ENCODE measurements around the gene LRP1B.

LRP1B gene

DNA sequence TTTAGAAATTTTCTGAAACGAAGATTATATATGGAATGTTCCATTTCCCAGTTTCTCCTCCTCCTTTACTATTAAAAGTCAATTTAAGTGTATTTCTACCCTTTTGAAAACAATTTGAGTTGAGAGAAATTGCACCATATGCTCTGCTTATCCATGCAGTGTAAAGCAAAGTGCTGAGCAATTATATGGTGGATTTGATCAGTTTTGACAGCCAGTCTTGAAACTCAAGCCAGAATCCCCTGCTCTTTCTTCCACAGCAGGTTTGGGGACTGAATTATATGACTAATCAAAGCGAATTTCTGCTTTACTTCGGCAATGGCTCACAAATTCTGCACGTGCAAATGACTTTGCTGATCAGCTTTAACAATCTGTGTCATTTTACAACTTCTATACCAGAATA is 1183.6 kb downstream of the LRP1B start:
- DNase-seq (ENCODE audit: low read depth in 2 of 3, low spot score in 1 of 3): no peak

DNA sequence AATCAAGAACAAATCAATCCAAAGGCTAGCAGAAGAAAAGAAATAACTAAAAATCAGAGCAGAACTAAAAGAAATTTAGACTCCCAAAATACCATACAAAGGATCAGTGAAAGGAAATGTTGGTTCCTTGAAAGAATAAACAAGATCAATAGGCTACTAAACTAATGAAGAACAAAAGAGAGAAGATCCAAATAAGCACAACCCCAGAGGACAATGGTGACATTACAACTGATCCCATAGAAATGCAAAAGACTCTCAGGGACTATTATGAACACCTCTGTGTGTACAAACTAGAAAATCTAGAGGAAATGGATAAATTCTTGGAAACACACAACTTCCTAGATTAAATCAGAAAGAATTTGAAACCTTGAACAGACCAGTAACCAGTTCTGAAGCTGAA is 1186.9 kb downstream of the LRP1B start:
- no peak for DNase-seq (ENCODE audit: low read depth in 2 of 3, low spot score in 1 of 3)

DNA sequence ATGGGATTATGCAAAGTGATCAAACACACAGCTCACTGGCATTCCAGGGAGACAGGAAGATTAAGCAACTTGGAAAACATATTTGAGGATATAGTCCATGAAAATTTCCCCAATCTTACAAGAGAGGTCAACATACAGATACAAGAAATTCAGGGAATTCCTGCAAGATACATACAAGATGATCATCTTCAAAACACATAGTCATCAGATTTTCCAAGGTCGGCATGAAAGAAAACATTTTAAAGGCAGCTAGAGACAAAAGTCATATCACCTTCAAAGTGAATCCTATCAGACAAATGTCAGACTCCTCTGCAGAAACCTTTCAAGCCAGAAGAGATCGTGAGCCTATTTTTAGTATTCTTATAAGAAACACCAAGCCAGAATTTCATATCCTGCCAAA is 1188.5 kb downstream of the LRP1B start:
- no peak for DNase-seq (ENCODE audit: low read depth in 2 of 3, low spot score in 1 of 3)

DNA sequence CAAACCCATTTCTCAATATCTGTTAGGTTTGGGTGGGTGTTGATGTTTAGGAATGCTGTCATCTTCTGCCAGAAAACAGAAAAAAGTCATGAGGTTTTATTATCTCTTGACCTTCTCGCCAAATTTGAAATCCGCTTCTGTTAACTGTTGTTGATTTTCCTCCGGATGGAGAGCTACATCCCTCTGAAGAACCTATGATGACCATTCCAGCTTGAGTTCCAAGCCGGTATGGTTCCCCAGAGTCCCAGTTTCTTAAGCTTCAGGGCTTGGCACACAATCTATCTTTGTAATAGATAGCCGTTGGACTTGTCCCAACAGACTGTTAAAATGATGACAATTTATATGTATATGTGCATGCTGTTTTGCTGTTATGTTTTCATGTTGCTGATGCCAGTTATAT is 1201.0 kb downstream of the LRP1B start:
- no peak for DNase-seq (ENCODE audit: low read depth in 2 of 3, low spot score in 1 of 3)

DNA sequence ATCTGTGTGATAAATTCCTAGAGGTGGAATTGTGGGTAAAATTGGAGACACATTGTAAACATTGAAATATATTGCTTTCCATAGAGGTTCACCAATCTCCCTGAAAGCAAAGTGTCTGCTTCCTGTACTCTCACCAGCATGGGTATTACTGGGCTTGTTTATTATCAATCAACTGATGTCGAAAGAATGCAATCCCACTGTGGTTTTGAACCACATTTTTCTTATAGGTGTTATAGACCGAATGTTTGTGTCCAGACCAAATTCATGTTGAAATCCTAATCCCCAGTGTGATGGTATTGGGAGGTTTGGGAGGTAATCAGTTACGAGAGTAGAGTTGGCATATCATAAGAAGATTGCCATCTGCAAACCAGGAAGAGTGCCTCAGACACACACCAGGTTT is 1212.4 kb downstream of the LRP1B start:
- DNase-seq (ENCODE audit: low read depth in 2 of 3, low spot score in 1 of 3): no peak

DNA sequence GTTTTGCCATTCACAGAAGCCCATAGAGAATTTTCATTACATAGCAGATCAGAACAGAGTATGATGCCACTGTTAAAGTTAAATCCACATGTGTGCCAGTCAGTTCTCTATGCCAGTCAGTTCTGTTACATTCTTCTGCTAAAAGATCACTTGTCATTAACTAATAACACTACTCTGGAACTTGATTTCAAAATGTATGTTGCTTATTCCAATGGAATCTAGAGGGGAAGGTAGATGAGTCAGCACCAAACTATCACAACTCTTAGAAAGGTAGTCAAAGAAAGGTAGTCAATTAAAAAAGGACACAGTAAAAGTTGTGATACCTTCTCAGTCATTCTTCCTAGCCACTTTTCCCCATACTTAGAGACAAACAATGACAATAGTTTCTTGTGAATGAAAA is 1214.4 kb downstream of the LRP1B start:
- DNase-seq (ENCODE audit: low read depth in 2 of 3, low spot score in 1 of 3): no peak

DNA sequence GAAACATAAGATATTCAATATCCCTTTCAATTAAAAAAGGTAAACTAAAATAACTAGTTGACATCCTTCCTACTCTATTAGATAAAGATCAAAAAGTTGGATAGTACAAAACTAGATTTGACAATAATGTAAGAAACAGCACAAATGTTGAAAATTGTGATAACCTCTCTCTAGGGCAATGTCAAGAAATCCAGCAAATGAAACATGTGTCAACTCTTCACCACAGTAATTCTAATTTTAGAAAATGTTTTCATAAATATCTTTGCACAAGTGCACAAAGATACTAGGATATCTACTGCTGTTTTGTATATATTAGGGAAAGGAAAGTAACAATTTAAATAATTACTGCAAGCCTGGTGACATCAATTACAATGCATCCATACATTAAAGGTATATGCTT is 1220.1 kb downstream of the LRP1B start:
- DNase-seq (ENCODE audit: low read depth in 2 of 3, low spot score in 1 of 3): no peak

DNA sequence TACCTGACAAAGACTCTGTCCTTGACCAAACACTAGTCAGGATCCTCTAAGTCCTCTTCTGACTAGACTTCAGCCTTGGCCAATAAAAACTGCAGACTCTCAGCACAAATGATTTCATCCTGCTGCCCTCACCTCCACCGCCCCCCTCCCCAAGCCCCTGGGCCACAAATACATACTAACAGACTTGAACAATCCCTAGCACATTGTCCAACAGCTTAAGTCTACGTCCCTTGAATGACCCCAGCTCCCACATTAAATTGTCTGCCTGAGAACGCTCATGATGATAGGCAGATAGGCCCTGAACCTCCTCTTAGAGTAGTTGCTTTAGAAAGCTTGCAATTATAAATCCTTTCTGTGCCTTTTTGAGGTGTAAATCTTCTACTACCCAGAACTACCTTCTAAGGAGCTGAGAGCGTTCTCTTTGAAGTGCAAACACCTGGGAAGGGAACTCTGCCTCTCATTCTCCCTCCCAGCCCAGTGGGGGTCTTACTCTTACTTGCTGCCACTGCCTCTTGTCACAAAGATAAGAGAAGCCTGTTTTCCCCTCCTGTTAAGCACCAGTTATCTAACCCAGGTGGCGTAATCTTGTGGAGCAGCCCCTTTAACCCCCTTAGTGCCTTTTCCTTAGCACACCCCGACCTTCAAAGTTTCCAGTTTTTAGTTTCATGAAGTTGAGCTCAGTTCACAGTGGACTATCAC is 1225.6 kb downstream of the LRP1B start:
- no peak for DNase-seq (ENCODE audit: low read depth in 2 of 3, low spot score in 1 of 3)

DNA sequence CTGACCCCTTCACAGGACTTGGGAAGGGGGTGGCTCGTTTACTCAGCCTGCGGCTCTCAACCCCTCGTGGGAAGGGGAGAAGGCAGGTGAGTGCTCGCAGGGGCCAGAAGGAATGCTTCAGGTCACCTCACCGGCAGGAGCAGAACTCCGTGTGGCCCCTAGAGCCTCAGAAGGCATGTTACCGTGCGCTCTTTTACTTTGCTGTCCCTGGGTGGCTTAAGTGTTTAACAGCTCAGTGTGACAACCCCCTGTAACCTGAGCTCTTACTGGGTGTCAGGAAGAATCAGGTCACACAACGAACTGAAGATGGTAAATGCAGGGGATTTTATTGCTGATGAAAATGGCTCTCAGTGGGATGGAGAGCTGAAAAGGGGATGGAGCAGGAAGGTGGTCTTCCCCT is 1235.4 kb downstream of the LRP1B start:
- no peak for DNase-seq (ENCODE audit: low read depth in 2 of 3, low spot score in 1 of 3)

DNA sequence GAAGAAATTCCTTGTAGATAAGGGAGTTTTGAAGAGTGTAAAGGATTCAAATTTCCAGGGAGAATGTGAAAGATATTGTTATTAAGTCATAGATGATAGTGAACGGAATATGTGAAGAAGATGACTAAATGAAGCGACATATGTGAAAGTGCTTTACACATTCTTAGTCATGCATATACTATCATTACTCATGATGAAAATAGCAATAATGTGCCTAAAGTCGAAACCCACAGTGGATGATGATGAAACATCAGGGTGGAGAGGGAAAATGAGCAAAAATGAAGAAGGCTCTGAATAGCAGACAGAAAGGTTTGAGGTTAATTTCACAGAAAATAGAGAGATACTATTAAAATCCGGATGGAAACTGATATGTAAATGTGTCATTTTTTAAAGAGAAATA is 1237.1 kb downstream of the LRP1B start:
- no peak for DNase-seq (ENCODE audit: low read depth in 2 of 3, low spot score in 1 of 3)

DNA sequence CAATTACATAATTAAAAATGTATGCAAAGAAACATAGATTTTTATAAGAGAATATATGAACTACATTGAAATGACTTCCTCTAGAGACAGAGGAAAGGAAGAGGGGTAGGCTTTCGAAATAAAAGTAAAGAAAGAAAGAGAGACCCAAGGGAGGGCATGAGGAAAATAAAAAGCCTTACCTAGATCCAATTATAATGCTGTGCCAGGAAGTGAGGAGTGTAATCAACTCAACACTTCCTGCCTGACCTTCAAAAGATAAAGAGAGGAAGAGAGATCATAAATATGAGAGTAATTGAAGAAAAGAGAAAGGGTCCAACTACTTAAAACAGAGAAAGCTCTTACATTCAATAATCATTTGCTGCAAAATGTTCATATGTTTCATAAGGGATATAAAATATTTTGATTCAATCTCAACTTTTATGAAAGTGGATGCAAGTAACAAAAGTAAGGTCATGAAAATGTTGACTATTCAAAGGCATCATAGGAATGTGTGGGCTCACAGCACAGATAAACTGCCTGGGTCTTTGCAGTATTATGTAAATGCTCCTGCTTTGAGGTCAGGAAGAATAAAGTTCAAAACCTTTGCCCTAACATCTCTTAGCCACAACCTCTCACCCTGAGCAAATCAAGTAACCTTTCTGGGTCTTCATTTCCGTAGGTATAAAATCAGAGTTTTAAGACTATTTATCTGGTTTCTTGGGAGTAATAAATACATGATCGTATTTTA is 1237.7 kb downstream of the LRP1B start:
- DNase-seq (ENCODE audit: low read depth in 2 of 3, low spot score in 1 of 3): no peak

DNA sequence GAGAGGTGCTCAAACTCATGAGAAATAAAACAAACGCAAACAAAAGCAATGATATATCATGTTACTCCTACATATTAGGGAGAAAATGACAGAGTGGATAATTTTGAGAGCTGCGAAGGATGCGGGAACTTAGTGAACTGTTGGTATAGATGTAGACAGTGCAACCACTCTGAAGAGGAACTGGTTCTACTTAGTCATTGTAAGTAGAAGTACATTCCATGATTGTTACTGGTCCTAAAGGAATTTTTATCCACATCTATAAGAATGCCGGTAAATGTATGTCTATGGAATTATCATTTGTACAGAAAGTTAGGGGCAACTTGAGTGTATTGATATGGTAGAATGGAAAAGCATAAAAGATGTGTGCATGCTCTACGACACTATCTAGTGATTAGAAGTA is 1238.4 kb downstream of the LRP1B start:
- DNase-seq (ENCODE audit: low read depth in 2 of 3, low spot score in 1 of 3): no peak

DNA sequence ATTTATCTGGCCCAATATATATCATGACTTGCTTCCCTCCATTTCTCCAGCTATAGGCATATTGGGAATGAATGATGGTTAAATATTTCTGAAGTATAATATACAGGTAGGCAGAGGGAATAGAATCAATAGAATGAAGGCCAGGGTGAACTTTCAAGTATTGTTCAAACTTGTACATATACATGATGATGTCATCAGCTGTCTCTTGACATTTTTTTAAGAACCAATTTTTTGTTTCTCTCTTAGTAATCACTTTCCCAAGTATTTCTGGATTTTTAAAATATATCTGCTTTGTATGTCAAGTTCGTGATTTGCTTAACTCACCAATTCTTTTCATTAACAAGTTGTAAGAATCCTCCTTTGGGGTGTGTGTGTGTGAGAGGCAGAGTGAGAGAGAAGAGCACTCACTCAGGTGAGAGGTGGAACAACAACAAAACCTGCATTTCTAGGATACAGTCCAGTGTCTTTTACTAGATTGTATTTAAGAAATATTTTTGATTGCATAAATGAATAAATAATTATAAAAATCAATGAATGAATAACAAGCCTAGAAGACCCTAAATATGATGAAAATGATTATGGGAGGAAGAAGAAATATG is 1239.1 kb downstream of the LRP1B start:
- no peak for DNase-seq (ENCODE audit: low read depth in 2 of 3, low spot score in 1 of 3)

DNA sequence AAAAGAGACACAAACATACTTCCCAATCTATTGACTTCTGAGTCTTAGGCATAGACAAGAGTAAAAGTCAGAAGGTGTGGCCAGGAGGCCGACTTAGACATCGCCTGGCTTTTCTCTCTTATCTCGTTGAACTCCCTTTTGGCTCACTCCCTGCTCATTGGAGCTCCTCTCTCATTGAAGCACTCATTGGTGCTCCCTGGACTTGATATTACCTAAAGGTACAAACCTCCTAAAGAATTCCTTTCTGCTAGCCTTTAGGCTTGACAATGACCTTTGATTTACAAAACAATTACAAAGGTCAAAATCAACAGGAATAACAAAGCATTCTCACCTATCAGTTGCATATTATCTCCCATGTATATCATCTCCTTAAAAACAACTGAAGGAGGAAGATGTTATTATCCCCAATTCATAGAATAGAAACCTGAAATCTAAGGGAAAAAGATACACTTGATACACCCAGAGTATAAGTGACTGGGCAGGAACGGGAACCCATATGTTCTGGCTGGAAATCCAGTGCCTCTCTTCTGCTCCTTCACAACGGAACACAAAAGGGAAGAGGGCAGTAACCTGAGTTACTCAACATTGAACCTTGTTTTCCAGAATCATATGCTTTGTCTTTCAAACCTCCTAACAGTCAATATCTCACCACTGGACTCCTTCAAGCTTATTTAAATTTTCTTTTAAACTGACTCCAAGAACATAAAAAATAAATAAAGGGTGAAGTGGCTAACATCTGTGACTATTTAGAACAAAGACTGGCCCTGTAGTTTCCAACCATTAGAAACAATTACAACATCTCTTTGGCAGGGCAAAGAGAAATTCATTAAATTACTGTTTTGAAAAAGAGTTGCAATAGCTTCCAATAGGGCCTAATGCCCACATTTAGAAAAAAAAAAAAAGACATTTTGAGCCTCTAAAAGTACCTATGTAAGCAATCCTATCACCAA is 1247.9 kb downstream of the LRP1B start:
- DNase-seq (ENCODE audit: low read depth in 2 of 3, low spot score in 1 of 3): no peak

DNA sequence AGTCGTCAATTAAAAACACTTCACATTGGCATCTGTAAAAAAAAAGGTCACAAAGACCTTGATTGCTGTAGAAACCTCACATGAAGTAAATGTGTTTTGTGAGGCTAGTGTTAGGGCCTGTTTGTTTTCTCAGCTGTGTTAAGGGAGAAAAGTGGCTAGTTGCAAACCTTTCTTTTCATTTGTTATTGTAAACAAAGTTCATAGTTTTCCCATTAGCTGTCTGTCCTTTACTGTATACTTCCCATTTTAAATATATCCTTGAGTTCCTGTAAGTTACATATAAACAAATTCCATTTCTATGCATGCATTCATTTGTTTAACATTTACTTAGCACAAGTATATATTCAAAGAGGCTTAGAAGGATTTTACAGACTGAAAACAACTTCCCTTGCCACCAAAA is 1250.2 kb downstream of the LRP1B start:
- no peak for DNase-seq (ENCODE audit: low read depth in 2 of 3, low spot score in 1 of 3)

DNA sequence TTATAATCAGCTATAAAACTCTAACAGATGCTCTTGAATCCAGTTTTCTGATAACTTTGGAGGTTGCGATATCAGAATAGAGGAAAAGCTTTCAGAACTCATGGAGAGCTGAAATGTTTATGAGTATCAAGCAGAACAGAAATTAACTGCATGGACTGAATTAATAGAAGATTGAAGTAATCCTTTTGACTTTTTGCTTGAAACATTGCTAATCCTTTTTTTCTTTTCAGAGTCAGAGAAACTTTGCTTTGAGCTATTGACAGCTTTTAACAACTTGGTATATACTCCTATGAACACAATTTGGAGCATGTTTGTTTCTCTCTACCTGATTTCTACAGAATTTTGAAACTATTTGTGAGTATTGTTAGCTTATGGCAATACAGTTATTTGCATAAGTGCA is 1254.8 kb downstream of the LRP1B start:
- no peak for DNase-seq (ENCODE audit: low read depth in 2 of 3, low spot score in 1 of 3)

DNA sequence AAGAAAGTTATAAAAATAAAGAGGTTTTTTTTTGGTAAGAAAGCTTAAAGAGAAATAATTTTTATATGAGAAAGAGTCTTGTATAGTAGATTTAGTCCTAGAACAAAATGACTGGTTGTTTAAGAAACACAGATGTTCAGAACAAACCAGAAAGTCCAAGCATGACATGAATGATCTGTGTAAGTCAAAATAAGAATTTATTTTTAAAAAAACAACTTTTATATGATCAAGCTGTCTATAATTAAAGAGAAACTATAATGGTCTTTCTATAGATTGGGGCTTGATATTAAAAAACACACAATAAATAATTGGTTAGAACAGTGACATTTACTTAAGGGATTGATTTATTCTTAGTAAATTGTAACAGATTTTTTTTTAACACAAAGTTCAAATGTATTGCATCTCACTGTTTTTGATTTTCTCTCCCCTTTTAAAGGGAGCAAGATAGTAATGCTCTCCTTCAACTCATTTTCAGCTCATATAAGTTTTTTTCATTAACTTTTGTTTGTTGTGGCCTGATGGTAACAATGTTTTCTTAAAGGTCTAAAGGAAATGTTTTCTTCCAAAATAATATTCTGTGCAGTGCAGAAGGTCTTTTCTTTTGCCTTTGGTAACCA is 1256.8 kb downstream of the LRP1B start:
- DNase-seq (ENCODE audit: low read depth in 2 of 3, low spot score in 1 of 3): no peak

DNA sequence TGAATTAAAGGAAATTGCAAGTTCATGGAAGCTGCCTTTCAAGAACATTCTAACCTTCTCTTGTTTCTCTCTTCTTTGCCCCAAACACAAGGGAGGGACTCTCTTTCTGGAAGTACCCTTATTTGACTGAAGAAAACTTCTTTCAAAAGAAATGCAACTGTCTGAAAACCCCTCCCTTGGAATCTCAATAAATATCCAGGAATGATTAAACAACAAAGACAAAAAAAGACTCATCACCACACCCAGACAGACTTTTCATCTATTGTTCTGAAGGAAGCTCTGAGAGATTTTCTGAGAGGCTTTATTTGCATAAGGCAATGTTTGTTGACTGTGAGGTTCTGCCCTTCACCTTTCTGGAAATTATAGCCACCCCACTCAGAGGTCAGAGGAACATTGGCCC is 1260.9 kb downstream of the LRP1B start:
- no peak for DNase-seq (ENCODE audit: low read depth in 2 of 3, low spot score in 1 of 3)

DNA sequence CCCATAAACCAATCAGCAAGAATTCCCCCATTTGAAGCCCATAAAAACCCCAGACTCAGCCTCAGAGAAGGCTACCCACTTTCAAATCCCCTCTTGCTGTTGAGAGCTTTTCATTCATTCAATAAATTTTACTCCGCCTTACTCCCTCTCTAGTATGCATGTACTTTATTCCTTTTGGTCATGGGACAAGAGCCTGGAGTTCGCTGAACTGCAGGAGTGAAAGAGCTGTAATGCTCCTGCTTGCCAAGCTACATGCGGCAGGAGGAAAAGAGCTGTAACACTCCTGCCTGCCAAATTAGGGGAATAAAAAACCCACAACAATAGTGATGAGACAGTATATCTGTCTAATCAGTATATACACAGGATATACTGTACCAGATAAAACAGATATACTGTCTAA is 1261.7 kb downstream of the LRP1B start:
- no peak for DNase-seq (ENCODE audit: low read depth in 2 of 3, low spot score in 1 of 3)

DNA sequence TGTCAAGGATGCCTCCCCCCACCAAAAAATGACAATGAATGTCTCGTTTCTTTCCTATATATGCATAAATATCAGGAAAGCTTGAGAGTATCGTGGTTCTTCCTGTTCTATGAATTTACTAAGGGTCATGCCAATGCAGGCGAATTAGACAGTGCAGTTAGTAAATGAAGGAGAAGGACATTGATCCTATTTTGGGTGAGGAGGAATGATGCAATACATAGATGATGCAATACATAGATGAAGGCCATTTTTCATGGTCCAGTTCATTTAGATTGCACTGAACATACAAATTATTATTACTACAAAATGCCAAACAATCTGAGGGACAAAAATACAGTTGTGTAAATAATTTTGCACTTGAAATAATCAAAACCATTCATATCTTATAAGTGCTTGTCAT is 1265.0 kb downstream of the LRP1B start:
- DNase-seq (ENCODE audit: low read depth in 2 of 3, low spot score in 1 of 3): no peak

DNA sequence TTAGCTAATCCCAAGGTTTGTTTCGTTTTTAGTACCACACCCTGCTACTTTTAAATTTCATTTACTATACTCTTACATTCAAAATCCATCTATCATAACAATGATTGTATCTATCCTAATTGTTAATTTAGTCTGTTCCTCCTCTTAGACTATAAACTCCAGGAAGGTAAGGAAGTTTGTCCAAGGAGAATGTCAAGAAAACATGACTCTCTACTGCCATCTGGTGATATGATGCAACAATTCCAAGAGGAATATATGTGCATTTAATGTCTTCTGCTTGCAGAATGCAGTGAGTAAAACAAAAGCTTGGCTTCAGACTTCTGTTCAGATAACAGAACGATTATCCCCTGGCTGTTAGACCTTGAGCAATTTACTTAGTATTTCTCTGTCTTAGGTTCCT is 1267.1 kb downstream of the LRP1B start:
- no peak for DNase-seq (ENCODE audit: low read depth in 2 of 3, low spot score in 1 of 3)

Data from stimulated activated CD4-positive, alpha-beta T cell treated with anti-CD3 and anti-CD28 coated beads, Interleukin-12 subunit alpha, Interleukin-12 subunit beta, amount 100 ng/mL, for 48 hours (primary cell).